IMR-90 (cell line): Measurements from ENCODE around the gene EBF4. TPM values are rescaled to one million over a fixed set of nuclear protein-coding genes. Genes with fewer than 3 reads are reported as not detected.

Experiments used
- ATAC-seq: fragments of 200-7000 bp; cut with Tn5 transposase; 2 replicates; pipeline ENCODE4 v1.9.1; 2020; ENCODE audit warnings: low read depth, mild to moderate bottlenecking, moderate library complexity
- BruUV-seq: library from RNA; stranded (reverse); fragments of 400-500 nt; replicated peaks from 2 replicates; lab custom pipeline; 2021; lab: Mats Ljungman, UMichigan
- CTCF ChIA-PET: fragments of 300-600 bp; formaldehyde crosslinking; extraction: SDS; loops from one replicate; lab custom pipeline; 2021; ENCODE audit warnings: antibody characterized with exemption; lab: Yijun Ruan, JAX
- POLR2A ChIA-PET: fragments of 300-600 bp; sonication (Branson Sonifier 250); formaldehyde crosslinking; loops from one replicate; lab custom pipeline; 2022; ENCODE audit warnings: antibody characterized with exemption; ENCODE audit not compliant: unreplicated experiment; lab: Charles Lee
- DNase-seq: peaks from one replicate; pipeline ENCODE4 v3.0.0; 2013
- H2AFZ ChIP-seq: replicated peaks from 2 replicates; pipeline ENCODE3; 2013; ENCODE audit warnings: low read length, mild to moderate bottlenecking; ENCODE audit not compliant: poor library complexity
- H2AK5ac ChIP-seq: 2 replicates; pipeline ENCODE4 v1.6.1; 2013; ENCODE audit warnings: low read depth, low read length, inconsistent platforms
- H2AK9ac ChIP-seq: replicated peaks from 2 replicates; pipeline ENCODE3; 2013; ENCODE audit warnings: mild to moderate bottlenecking, low read depth, low read length, moderate library complexity; ENCODE audit not compliant: poor library complexity
- H2BK120ac ChIP-seq: 2 replicates; pipeline ENCODE4 v1.6.1; 2013; ENCODE audit warnings: low read depth, low read length, inconsistent platforms
- H2BK15ac ChIP-seq: 3 replicates; pipeline ENCODE4 v1.6.1; 2013; ENCODE audit warnings: low read depth, low read length, inconsistent platforms
- H2BK20ac ChIP-seq: 2 replicates; pipeline ENCODE4 v1.6.1; 2013; ENCODE audit warnings: low read depth, mild to moderate bottlenecking, inconsistent platforms, low read length, moderate library complexity
- H2BK5ac ChIP-seq: 2 replicates; pipeline ENCODE4 v1.6.1; 2013; ENCODE audit warnings: mild to moderate bottlenecking, low read depth, low read length, inconsistent platforms; ENCODE audit not compliant: poor library complexity, severe bottlenecking
- H3K14ac ChIP-seq: replicated peaks from 2 replicates; pipeline ENCODE4 v1.6.1; 2013; ENCODE audit warnings: low read depth, low read length, inconsistent platforms
- H3K18ac ChIP-seq: 2 replicates; pipeline ENCODE4 v1.6.1; 2013; ENCODE audit warnings: low read depth, low read length, control low read depth
- H3K23ac ChIP-seq: 2 replicates; pipeline ENCODE4 v1.6.1; 2013; ENCODE audit warnings: low read depth, low read length, inconsistent platforms
- H3K27ac ChIP-seq: 2 replicates; pipeline ENCODE4 v1.5.1; 2013; ENCODE audit warnings: mild to moderate bottlenecking, control low read depth, low read length; ENCODE audit not compliant: insufficient read depth
- H3K27me3 ChIP-seq: 2 replicates; pipeline ENCODE4 v1.6.1; 2013; ENCODE audit warnings: low read length; ENCODE audit not compliant: control insufficient read depth, insufficient read depth
- H3K36me3 ChIP-seq: 2 replicates; pipeline ENCODE4 v1.6.1; 2013; ENCODE audit warnings: low read length, mixed read lengths; ENCODE audit not compliant: control insufficient read depth, insufficient read depth
- H3K4ac ChIP-seq: 2 replicates; pipeline ENCODE4 v1.6.1; 2013; ENCODE audit warnings: low read depth, low read length, inconsistent platforms
- H3K4me1 ChIP-seq: 2 replicates; pipeline ENCODE4 v1.6.1; 2013; ENCODE audit warnings: low read length, mixed read lengths; ENCODE audit not compliant: control insufficient read depth, insufficient read depth
- H3K4me2 ChIP-seq: 2 replicates; pipeline ENCODE4 v1.6.1; 2013; ENCODE audit warnings: low read depth, mild to moderate bottlenecking, control low read depth, low read length, moderate library complexity
- H3K4me3 ChIP-seq: 2 replicates; pipeline ENCODE4 v1.5.1; 2013; ENCODE audit warnings: low read depth, mild to moderate bottlenecking, control low read depth, low read length, moderate library complexity; ENCODE audit not compliant: insufficient read depth
- H3K56ac ChIP-seq: 2 replicates; pipeline ENCODE4 v1.6.1; 2013; ENCODE audit warnings: low read length, inconsistent platforms; ENCODE audit not compliant: insufficient read depth; ENCODE audit errors: extremely low read depth
- H3K79me1 ChIP-seq, 2 experiments: 2 replicates each; pipeline ENCODE4 v1.6.1; 2013; ENCODE audit warnings: low read length in 2 of 2, inconsistent platforms in 1 of 2, low read depth in 1 of 2
- H3K9ac ChIP-seq: 2 replicates; pipeline ENCODE4 v1.6.1; 2013; ENCODE audit warnings: low read depth, low read length, control low read depth
- H3K9me1 ChIP-seq: 2 replicates; pipeline ENCODE4 v1.6.1; 2013; ENCODE audit warnings: low read length, inconsistent platforms; ENCODE audit not compliant: insufficient read depth
- H3K9me3 ChIP-seq: 2 replicates; pipeline ENCODE4 v1.6.1; 2013; ENCODE audit warnings: low read length; ENCODE audit not compliant: control insufficient read depth, insufficient read depth
- H4K20me1 ChIP-seq: 2 replicates; pipeline ENCODE4 v1.6.1; 2013; ENCODE audit warnings: low read length, inconsistent platforms; ENCODE audit not compliant: insufficient read depth
- H4K5ac ChIP-seq: 2 replicates; pipeline ENCODE4 v1.6.1; 2013; ENCODE audit warnings: mild to moderate bottlenecking, low read depth, low read length, control low read depth
- H4K8ac ChIP-seq, 2 experiments: 2 replicates each; pipeline ENCODE4 v1.6.1; 2013; ENCODE audit warnings: low read depth in 2 of 2, low read length in 2 of 2, control low read depth in 1 of 2, inconsistent platforms in 1 of 2
- H4K91ac ChIP-seq: 2 replicates; pipeline ENCODE4 v1.6.1; 2013; ENCODE audit warnings: low read depth, low read length, inconsistent platforms; ENCODE audit not compliant: insufficient read depth
- WGBS, 2 experiments: methylation state at CpG; one replicate each; pipeline versions ENCODE4 v1.1.5 to v1.1.7; 2013; ENCODE audit warnings: missing lambda C conversion rate in 2 of 2; ENCODE audit not compliant: insufficient read length in 1 of 2; ENCODE audit errors: extremely low coverage in 2 of 2; 5-methylcytosine and 5-hydroxymethylcytosine counted together
- dilution Hi-C: fragments of 300-500 bp; cut with HindIII; formaldehyde crosslinking; loops from one replicate; pipeline ENCODE4 v1.14.3; 2018; ENCODE audit warnings: low sequenced_read_pairs; ENCODE audit not compliant: unreplicated experiment
- in situ Hi-C: fragments of 300-500 bp; cut with MboI; formaldehyde crosslinking; loops from 3 replicates; pipeline ENCODE4 v1.14.3; 2019; ENCODE audit warnings: low sequenced_read_pairs, inconsistent platforms, mixed read lengths
- intact Hi-C: fragments of 100-400 bp; cut with micrococcal nuclease; formaldehyde crosslinking; loops from 2 replicates; pipeline ENCODE4 v1.10.0; 2022
- polyA plus RNA-seq, 3 experiments: library from polyadenylated mRNA; depleted of rRNA; stranded (reverse); fragments of >200 nt; gene quantifications; 2 replicates each; pipeline ENCODE4 v1.2.3, GENCODE V29; 2012; ENCODE audit warnings: low replicate concordance in 1 of 3
- total RNA-seq: library from RNA; depleted of rRNA; stranded (reverse); fragments of >200 nt; gene quantifications from 2 replicates; pipeline ENCODE4 v1.2.3, GENCODE V29; 2012
- TF ChIP-seq, protein P1 (sequence below): fragments of 150-350 bp; IDR thresholded peaks from 2 replicates; pipeline ENCODE4 v1.6.1; 2016; ENCODE audit warnings: low read depth, mild to moderate bottlenecking, low read length, moderate library complexity, borderline replicate concordance
- TF ChIP-seq, protein P2 (sequence below): fragments of 150-350 bp; IDR thresholded peaks from 2 replicates; pipeline ENCODE4 v1.6.1; 2017; ENCODE audit warnings: mild to moderate bottlenecking, antibody characterized with exemption, low read length, low read depth

EBF4 gene
- total and polyA plus RNA-seq, 2 of the 4 experiments (the other 2 are of a cell fraction) = 0.18 to 1.1 TPM

DNA sequence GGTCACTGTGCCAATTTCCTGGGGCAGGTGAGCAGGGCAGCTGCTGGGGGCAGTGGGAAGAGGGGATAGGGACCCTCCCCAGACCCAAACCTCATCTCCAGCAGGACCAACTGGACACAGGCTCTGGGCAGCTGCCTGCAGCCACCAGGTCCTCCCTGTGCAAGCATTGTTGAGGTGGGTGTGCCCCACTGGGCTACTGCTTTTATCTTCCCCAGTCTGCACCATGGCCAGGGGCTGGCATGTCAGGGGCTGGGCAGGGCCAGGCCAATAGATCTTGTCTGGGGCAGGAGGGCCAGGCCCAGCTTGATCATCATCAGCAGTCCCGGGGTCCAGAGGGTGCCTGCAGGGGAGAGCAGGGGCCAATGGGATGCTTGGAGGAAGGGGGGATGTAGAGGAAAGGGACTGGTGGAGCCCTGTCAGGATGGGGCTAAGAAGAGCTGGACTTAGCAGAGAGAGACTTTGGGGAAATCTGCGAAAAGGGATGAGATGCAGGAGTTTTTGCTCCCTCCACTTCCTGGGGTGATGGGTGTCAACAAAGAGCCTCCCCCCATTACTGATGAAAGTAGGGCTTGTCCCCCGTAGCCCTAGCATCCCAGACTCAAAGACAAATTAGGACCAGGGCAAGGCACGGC lies 5.7 kb downstream of the EBF4 start:
- dilution Hi-C loops (no loop called here), intact Hi-C loops (no loop called here), in situ Hi-C loops (no loop called here)
- Histone ChIP-seq H3K4me1 (no peaks in the 10 kb centered on the region), H3K9me3 (no peaks in the 10 kb centered on the region), H3K4ac (no peak overlapping the region), H3K4me2 (no peak overlapping the region), H3K27ac (no peak overlapping the region), H3K9ac (no peak overlapping the region), H4K91ac (no peak overlapping the region), H2BK20ac (no peak overlapping the region), H3K14ac (no peak overlapping the region), H3K18ac (no peak overlapping the region), H3K36me3 (no peaks in the 10 kb centered on the region), H3K4me3 (no peak overlapping the region), H4K5ac (no peak overlapping the region), H2AFZ (no peak overlapping the region), H3K27me3 (peaks cover 64% of the 10 kb centered on the region), H2AK9ac (peak overlapping the region; percentile 45), H4K8ac (no peak overlapping the region), H2AK5ac (no peak overlapping the region), H3K9me1 (no peaks in the 10 kb centered on the region), H3K56ac (no peak overlapping the region), H4K20me1 (no peaks in the 10 kb centered on the region; the same call in none of the 2 replicates), H2BK15ac (no peak overlapping the region), H2BK120ac (no peak overlapping the region), H3K79me1 (no peaks in the 10 kb centered on the region), H2BK5ac (no peak overlapping the region), H3K23ac (no peak overlapping the region)
- TF ChIP-seq, protein P1, sequence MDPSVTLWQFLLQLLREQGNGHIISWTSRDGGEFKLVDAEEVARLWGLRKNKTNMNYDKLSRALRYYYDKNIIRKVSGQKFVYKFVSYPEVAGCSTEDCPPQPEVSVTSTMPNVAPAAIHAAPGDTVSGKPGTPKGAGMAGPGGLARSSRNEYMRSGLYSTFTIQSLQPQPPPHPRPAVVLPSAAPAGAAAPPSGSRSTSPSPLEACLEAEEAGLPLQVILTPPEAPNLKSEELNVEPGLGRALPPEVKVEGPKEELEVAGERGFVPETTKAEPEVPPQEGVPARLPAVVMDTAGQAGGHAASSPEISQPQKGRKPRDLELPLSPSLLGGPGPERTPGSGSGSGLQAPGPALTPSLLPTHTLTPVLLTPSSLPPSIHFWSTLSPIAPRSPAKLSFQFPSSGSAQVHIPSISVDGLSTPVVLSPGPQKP = no peak
- TF ChIP-seq, protein P2, sequence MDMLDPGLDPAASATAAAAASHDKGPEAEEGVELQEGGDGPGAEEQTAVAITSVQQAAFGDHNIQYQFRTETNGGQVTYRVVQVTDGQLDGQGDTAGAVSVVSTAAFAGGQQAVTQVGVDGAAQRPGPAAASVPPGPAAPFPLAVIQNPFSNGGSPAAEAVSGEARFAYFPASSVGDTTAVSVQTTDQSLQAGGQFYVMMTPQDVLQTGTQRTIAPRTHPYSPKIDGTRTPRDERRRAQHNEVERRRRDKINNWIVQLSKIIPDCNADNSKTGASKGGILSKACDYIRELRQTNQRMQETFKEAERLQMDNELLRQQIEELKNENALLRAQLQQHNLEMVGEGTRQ = no peak
- WGBS, 2 experiments = no CpG with 5 or more reads among the region's 4 CpGs
- CTCF ChIA-PET = no interaction called here
- POLR2A ChIA-PET = no interaction called here
- DNase-seq (no peak), ATAC-seq (no peak)
- no TSS peak for BruUV-seq
